Spleen (tissue), 7 donors: Measurements from ENCODE around the gene ABI3BP.

Source experiments
- CTCF ChIP-seq, 11 experiments: fragments of 200-600 bp in 7 of 11; fragments of 450-650 bp in 4 of 11; sonication (generic) in 4 of 11; IDR thresholded peaks in 8 of 11; conservative IDR thresholded peaks in 3 of 11; 1 replicate in 7 of 11; 2 replicates in 4 of 11; pipeline versions ENCODE4 v1.4.0 to v1.8.0; 2016 to 2021; ENCODE audit warnings: antibody characterized with exemption in 11 of 11, inconsistent platforms in 4 of 11, mild to moderate bottlenecking in 1 of 11
- POLR2A ChIP-seq, 3 donors: fragments of 450-650 bp; IDR thresholded peaks; one replicate each; pipeline ENCODE4 v1.5.1; 2017; ENCODE audit warnings: antibody characterized with exemption in 3 of 3, mild to moderate bottlenecking in 1 of 3
- donor health status: DM: no; HTN: no; CAD: no; lungs with moderate emphysema.
- donor health status: DM: no; HTN: no; CAD: no.
- donor health status: DM: no; HTN: no; CAD: no.

DNA sequence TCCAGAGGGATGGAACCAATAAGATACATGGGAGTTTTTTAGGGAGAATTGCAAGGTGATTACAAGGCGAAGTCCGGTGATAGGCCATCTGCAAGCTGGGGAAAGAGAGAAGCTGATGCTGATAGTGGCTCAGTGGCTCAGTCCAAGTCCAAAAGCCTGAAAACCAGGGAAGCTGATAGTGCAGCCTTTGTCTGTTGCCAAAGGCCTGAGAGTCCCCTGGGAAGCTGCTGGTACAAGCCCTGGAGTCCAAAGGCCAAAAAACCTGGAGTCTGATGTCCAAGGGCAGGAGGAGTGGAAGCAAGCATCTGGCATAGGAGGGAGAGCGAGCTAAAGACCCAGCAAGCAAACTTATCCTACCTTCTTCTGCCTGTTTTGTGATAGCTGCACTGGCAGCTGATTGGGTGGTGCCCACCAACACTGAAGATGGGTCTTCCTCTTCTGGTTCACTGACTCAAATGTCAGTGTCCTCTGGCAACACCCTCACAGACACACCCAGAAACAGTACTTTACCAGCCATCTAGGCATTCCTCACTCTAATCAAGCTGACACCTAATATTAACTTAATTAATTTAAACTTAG, 267.2 kb downstream of the ABI3BP start:
- TF ChIP-seq POLR2A (IDR thresholded peaks at IDR 0.05) (no peak), CTCF (IDR thresholded peaks at IDR 0.05 in 8 of 11, conservative IDR thresholded peaks at IDR 0.05 in 3 of 11) (no peak)
